ENCODE results near the gene MAPRE3. TPM values are rescaled to one million over a fixed set of nuclear protein-coding genes. Genes with fewer than 3 reads are reported as not detected.

MAPRE3 gene
- 3.1 and 6.0 TPM in 2 replicates for total RNA-seq

DNA sequence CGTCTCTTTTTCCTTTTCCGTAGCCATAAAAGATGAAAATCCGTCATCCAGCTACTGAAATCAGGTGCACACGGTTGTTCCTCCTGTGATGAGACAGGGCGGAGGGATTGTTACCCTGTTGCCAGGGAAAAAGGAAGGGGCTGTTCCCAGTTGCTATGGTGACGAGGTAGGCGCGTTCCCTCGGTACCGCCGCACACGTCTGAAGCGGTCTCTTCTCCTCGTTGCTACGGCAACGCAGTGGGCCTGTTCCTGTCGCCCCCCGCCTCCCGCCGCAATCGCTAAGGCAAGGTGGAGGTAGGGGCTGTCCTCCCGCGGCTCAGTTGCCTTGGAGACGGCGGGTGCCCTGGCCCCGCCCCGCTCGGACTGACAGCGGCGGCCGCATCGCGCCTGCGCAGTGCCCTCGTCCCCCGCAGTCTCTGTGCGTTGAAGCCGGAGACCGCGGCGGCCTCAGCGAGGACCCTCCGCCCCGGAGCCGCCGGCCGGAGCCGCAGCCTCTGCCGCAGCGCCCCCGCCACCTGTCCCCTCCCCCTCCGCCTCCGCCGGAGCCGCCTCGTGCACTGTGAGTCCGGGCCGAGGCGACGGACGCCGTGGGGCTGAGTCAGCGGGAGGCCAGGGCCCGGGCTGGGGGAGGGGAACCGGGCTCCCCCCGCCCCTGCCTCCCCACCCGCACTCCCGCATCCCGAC lies at the start of gene MAPRE3:
Gene MAPRE3, plus strand, starts transcription at position 394 of the 684 bp plus-strand sequence. CDS start 51,582 bp downstream, outside the sequence.

DNA sequence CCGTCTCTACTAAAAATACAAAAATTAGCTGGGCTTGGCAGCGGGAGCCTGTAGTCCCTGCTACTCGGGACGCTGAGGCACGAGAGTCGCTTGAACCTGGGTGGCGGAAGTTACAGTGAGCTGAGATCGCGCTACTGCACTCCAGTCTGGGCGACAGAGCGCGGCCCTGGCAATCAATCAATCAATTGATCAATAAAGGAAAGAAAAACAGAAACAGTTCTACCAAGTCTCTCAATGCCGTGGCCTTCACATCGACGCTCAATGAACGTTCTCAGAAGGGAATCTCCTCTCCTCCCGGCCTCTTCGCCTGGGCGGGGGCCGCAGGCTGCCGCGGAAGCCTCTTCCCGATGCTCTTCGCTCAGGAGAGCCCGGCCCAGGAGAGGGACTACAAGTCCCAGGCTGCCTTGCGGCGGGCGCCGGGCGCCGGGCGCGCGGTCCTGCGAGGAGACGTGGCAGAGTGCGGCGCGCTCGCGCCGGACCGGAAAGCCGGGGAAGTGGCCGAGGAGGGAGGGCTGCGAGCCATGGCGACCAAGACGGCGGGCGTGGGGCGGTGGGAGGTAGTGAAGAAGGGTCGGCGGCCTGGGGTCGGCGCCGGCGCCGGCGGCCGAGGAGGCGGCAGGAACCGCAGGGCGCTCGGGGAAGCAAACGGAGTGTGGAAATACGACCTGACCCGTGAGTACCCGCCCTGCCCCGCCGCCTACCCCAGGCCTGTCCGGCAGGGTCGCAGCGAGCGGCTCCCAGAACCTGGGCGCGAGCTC lies 62.2 kb downstream of the MAPRE3 start, which contains the start of gene TMEM214:
Gene TMEM214, plus strand, starts transcription at position 471 of the 758 bp plus-strand sequence. Its CDS starts 51 bp downstream, at position 522.

DNA sequence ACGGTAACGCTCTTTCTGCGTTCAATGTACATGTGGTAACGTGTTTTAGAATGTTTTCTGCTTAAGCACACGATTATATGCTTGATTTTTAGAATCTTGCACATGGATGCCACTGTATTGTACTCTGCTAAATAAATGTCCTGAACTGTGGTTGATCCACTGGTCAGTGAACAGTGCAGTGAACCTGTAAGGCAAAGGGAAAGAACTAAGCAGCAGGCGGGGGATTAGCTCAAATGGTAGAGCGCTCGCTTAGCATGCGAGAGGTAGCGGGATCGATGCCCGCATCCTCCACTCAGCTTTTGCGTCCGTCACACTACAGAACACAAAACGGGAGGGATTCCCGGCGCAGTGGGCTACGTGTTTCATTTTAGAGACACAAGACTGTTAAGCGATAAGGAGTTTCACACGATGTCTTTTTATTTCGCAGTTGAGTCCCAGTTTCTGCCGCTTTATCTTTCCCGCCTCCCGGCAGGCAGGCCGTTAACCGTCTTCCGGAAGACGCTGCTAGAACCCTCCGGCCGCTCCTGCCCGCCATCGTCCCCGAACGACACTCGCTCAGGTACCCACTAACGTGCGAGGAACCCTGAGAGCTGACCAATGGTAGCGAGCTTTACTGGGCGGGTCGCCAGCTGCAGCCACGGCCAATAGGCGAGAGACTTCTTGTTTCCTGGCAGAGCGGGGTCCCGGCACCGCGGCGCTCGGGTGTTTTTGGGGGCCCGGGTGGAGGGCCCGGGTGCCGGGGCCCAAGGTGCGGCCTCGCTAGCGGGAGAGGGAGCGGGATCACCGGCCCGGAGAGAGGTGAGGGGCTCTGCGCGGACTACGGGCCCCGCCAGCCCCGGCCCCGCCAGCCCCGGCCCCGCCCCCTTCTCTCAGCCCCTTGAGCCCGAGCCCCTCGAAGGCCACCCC lies 80.8 kb downstream of the MAPRE3 start, which contains the start of gene AGBL5:
Gene AGBL5, plus strand, starts transcription at position 673 of the 906 bp plus-strand sequence. CDS start 1,291 bp downstream, outside the sequence.

DNA sequence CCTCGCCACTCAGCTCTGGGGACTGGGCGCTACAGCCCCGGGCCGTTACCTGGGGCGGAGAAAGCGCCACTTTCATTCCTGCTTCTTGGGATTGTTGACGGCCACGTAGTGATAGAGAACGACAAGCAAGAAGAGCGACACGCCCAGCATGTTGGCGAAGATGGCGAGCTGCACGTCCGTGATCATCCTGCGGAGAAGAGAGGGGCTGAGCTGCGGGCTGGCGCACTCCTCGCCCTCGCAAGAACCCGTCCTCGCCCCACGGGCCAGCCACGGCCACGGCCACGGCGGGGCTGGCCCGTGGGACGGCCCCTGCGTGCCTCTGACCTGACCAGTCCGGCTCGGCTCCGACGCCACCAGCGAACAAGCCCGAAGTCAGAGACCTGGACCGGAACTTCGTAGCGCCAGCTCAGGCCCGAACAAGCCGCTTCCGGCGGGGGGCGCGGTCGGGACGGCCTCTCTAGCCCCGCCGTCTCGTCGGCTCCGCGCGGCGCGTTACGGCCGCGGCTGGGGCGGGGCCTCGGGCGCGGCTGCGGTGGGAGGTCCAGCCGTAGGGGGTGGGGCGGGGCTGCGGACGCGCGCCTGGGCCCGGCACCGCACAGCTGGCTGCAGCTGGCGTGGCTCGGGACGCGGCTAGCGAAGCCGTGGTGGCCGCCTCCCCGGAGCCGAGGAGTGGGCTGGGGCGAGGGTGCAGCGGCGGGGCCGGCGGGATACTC lies 101.0 kb downstream of the MAPRE3 start, which contains the start of gene OST4:
Gene OST4, minus strand, starts transcription at position 378 of the 713 bp plus-strand sequence.

Other genes starting within 250 kb of the MAPRE3 start
- 36.8 and 50.4 TPM in 2 replicates for gene SLC35F6, start 206.4 kb upstream of the MAPRE3 start, total RNA-seq
- gene CENPA, start 184.6 kb upstream of the MAPRE3 start, total RNA-seq, result 1.6 and 3.6 TPM in 2 replicates
- not detected in 2 replicates for gene DPYSL5, start 122.5 kb upstream of the MAPRE3 start, total RNA-seq
- 43.7 and 46.0 TPM in 2 replicates for gene TMEM214, start 62.3 kb downstream of the MAPRE3 start, total RNA-seq
- 12.6 and 14.9 TPM in 2 replicates for gene AGBL5, start 81.0 kb downstream of the MAPRE3 start, total RNA-seq
- gene OST4, start 101.0 kb downstream of the MAPRE3 start, total RNA-seq, result 558 and 652 TPM in 2 replicates
- 273 and 388 TPM in 2 replicates for gene EMILIN1, start 108.0 kb downstream of the MAPRE3 start, total RNA-seq
- 1.3 TPM in 1 of 2 replicates, not detected in the other for gene KHK, start 116.1 kb downstream of the MAPRE3 start, total RNA-seq
- gene CGREF1, start 148.5 kb downstream of the MAPRE3 start, total RNA-seq, result 11.6 and 28.2 TPM in 2 replicates
- gene ABHD1, start 153.2 kb downstream of the MAPRE3 start, total RNA-seq, result not detected in 2 replicates
- 65.2 and 72.1 TPM in 2 replicates for gene PREB, start 164.0 kb downstream of the MAPRE3 start, total RNA-seq
- not detected in 2 replicates for gene PRR30, start 168.8 kb downstream of the MAPRE3 start, total RNA-seq
- under 0.01 TPM in 1 of 2 replicates, not detected in the other for gene TCF23, start 178.4 kb downstream of the MAPRE3 start, total RNA-seq
- gene ATRAID, start 241.4 kb downstream of the MAPRE3 start, total RNA-seq, result 148 and 204 TPM in 2 replicates
- gene SLC5A6, start 241.6 kb downstream of the MAPRE3 start, total RNA-seq, result 7.6 and 13.0 TPM in 2 replicates
- gene CAD, start 246.7 kb downstream of the MAPRE3 start, total RNA-seq, result 22.9 and 29.3 TPM in 2 replicates

Measured in cardiac atrium fibroblast (primary cell).